HG02678 (cell line): Measurements from ENCODE around the gene TRABD2B.

Source experiments
- ATAC-seq: cut with Tn5 transposase; IDR thresholded peaks from one replicate; pipeline ENCODE4 v1.9.1; 2021; ENCODE audit warnings: mild to moderate bottlenecking, moderate library complexity; ENCODE audit not compliant: unreplicated experiment

TRABD2B gene

GRCh38 chr1:47742890-47743760, 254.1 kb downstream of the TRABD2B start:
- no peak for ATAC-seq

- ATAC-seq = no peak
Measured at GRCh38 chr1:47738560-47739182, 258.5 kb downstream of the TRABD2B start.

- no peak for ATAC-seq
Measured at GRCh38 chr1:47732489-47732888, 264.7 kb downstream of the TRABD2B start.

- ATAC-seq = no peak
Measured at GRCh38 chr1:47731730-47732129, 265.5 kb downstream of the TRABD2B start.

GRCh38 chr1:47729685-47730084, 267.5 kb downstream of the TRABD2B start:
- ATAC-seq = no peak

GRCh38 chr1:47727697-47728085, 269.5 kb downstream of the TRABD2B start:
- no peak for ATAC-seq

GRCh38 chr1:47727051-47727696, 270.0 kb downstream of the TRABD2B start:
- no peak for ATAC-seq

- peak; percentile 92 for ATAC-seq
Measured at GRCh38 chr1:47725992-47726855, 271.0 kb downstream of the TRABD2B start.

- ATAC-seq = no peak
Measured at GRCh38 chr1:47725511-47725991, 271.6 kb downstream of the TRABD2B start.

GRCh38 chr1:47725000-47725473, 272.1 kb downstream of the TRABD2B start:
- ATAC-seq = no peak

GRCh38 chr1:47724432-47724999, 272.7 kb downstream of the TRABD2B start:
- ATAC-seq = no peak

GRCh38 chr1:47722909-47723580, 274.1 kb downstream of the TRABD2B start:
- ATAC-seq = no peak

GRCh38 chr1:47722101-47722500, 275.1 kb downstream of the TRABD2B start:
- no peak for ATAC-seq

- ATAC-seq = no peak
Measured at GRCh38 chr1:47720111-47720510, 277.1 kb downstream of the TRABD2B start.

GRCh38 chr1:47717341-47717740, 279.8 kb downstream of the TRABD2B start:
- ATAC-seq = no peak

- ATAC-seq = no peak
Measured at GRCh38 chr1:47713975-47714767, 283.0 kb downstream of the TRABD2B start.

GRCh38 chr1:47713333-47713953, 283.7 kb downstream of the TRABD2B start:
- ATAC-seq = no peak

- no peak for ATAC-seq
Measured at GRCh38 chr1:47712596-47713299, 284.4 kb downstream of the TRABD2B start.
